Transverse colon (tissue), 4 donors: Measurements from ENCODE around the gene PTDSS2. TPM values are rescaled to one million over a fixed set of nuclear protein-coding genes. Genes with fewer than 3 reads are reported as not detected.

Experiments
- DNase-seq: peaks from one replicate; pipeline ENCODE4 v3.0.0-alpha.2; 2019
- H3K27ac ChIP-seq, 4 donors: fragments of 200-600 bp; sonication (generic); 2 replicates each; pipeline ENCODE4 v1.5.1; 2016 to 2018; ENCODE audit warnings: inconsistent platforms in 4 of 4
- H3K27me3 ChIP-seq: fragments of 200-600 bp; sonication (generic); 2 replicates; pipeline ENCODE4 v1.5.1; 2017; ENCODE audit warnings: inconsistent platforms
- H3K36me3 ChIP-seq, 4 donors: fragments of 200-600 bp; sonication (generic); 2 replicates each; pipeline ENCODE4 v1.5.1; 2017 to 2019; ENCODE audit warnings: inconsistent platforms in 4 of 4
- H3K4me1 ChIP-seq, 4 donors: fragments of 200-600 bp; sonication (generic); 2 replicates each; pipeline ENCODE4 v1.5.1; 2017 to 2020; ENCODE audit warnings: inconsistent platforms in 4 of 4
- H3K4me3 ChIP-seq, 4 donors: fragments of 200-600 bp; sonication (generic); 1 replicate in 1 of 4; 2 replicates in 3 of 4; pipeline versions ENCODE4 v1.5.1 to v1.6.1; 2017 to 2019; ENCODE audit warnings: inconsistent platforms in 4 of 4
- H3K9me3 ChIP-seq, 2 donors: fragments of 200-600 bp; sonication (generic); 2 replicates each; pipeline ENCODE4 v1.5.1; 2017 to 2019; ENCODE audit warnings: inconsistent platforms in 2 of 2
- EP300 ChIP-seq: sonication (generic); formaldehyde crosslinking; IDR thresholded peaks from one replicate; pipeline ENCODE4 v1.6.1; 2017; ENCODE audit warnings: antibody characterized with exemption, low read depth
- POLR2A ChIP-seq: fragments of 450-650 bp; IDR thresholded peaks from one replicate; pipeline ENCODE4 v1.6.1; 2016; ENCODE audit warnings: antibody characterized with exemption, mild to moderate bottlenecking, moderate library complexity
- POLR2AphosphoS5 ChIP-seq, 3 donors: sonication (generic); formaldehyde crosslinking; IDR thresholded peaks; one replicate each; pipeline ENCODE4 v1.6.1; 2016; ENCODE audit warnings: antibody characterized with exemption in 3 of 3
- WGBS, 2 donors: methylation state at CpG; one replicate each; pipeline ENCODE4 v1.1.5; 2018; ENCODE audit warnings: low coverage in 1 of 2; 5-methylcytosine and 5-hydroxymethylcytosine counted together
- in situ Hi-C, 4 donors: fragments of 200-750 bp; cut with MboI; loops; one replicate each; pipeline versions ENCODE4 v1.15.0 to v1.15.1; 2017; ENCODE audit warnings: low sequenced_read_pairs in 3 of 4, low pct_ligation_motif_present in 1 of 4, low pct_unique_long_range_greater_than_20kb in 1 of 4
- intact Hi-C: fragments of 100-400 bp; cut with DNase I; formaldehyde crosslinking; loops from one replicate; pipeline ENCODE4 v1.15.1; 2023; ENCODE audit warnings: low total_unique reads
- total RNA-seq, 4 donors: library from RNA; depleted of rRNA; stranded (reverse); fragments of >200 nt; gene quantifications; one replicate each; pipeline ENCODE4 v1.1.0, GENCODE V29; 2016
- TF ChIP-seq, protein P1 (sequence below), 5 experiments: fragments of 200-600 bp in 3 of 5; fragments of 450-650 bp in 2 of 5; sonication (generic) in 3 of 5; IDR thresholded peaks; 1 replicate in 2 of 5; 2 replicates in 3 of 5; pipeline ENCODE4 v1.5.1; 2016 to 2017; ENCODE audit warnings: antibody characterized with exemption in 5 of 5, inconsistent platforms in 3 of 5, mild to moderate bottlenecking in 2 of 5, moderate library complexity in 1 of 5

PTDSS2 gene
- total RNA-seq, 4 donors from 2014 or later, result 28.5 to 264 (median 76.0) TPM

- Histone ChIP-seq H3K27me3 (no peaks in the 10 kb centered on the region), H3K36me3 (no peaks in the 10 kb centered on the region), H3K9me3 (no peaks in the 10 kb centered on the region), H3K4me1 (peaks cover 10 to 14% (median 11%) of the 10 kb centered on the region in 4 donors), H3K4me3 (no peak overlapping the region), H3K27ac (no peak overlapping the region)
- intact Hi-C loops (no loop called here), in situ Hi-C loops (no loop called here)
- WGBS, 2 donors, result 79 to 100% methylated on average over 1 to 12 of the region's 18 CpGs
- TF ChIP-seq POLR2AphosphoS5 (IDR thresholded peaks at IDR 0.05) (no peak), POLR2A (no peak)
- no peak for DNase-seq
These were observed 79.8 kb downstream of the PTDSS2 start for GRCh38 chr11:529728-530411.

- no peak overlapping the region for H3K27ac ChIP-seq
- no peaks in the 10 kb centered on the region for H3K36me3 ChIP-seq
- TF ChIP-seq EP300 (no peak), POLR2AphosphoS5 (IDR thresholded peaks at IDR 0.05) (no peak), POLR2A (no peak)
- TF ChIP-seq, protein P1, sequence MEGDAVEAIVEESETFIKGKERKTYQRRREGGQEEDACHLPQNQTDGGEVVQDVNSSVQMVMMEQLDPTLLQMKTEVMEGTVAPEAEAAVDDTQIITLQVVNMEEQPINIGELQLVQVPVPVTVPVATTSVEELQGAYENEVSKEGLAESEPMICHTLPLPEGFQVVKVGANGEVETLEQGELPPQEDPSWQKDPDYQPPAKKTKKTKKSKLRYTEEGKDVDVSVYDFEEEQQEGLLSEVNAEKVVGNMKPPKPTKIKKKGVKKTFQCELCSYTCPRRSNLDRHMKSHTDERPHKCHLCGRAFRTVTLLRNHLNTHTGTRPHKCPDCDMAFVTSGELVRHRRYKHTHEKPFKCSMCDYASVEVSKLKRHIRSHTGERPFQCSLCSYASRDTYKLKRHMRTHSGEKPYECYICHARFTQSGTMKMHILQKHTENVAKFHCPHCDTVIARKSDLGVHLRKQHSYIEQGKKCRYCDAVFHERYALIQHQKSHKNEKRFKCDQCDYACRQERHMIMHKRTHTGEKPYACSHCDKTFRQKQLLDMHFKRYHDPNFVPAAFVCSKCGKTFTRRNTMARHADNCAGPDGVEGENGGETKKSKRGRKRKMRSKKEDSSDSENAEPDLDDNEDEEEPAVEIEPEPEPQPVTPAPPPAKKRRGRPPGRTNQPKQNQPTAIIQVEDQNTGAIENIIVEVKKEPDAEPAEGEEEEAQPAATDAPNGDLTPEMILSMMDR (IDR thresholded peaks at IDR 0.05), result no peak
- in situ Hi-C loops (no loop called here), intact Hi-C loops (no loop called here)
- H3K27me3 ChIP-seq, result no peaks in the 10 kb centered on the region
- DNase-seq, result no peak
- H3K4me1 ChIP-seq, result peaks cover 11 to 18% (median 15%) of the 10 kb centered on the region in 4 donors
- 87% methylated on average over 28 of the region's 28 CpGs; no CpG with 5 or more reads in 1 of the 2 donors for WGBS, 2 donors
- no peaks in the 10 kb centered on the region for H3K9me3 ChIP-seq
- no peak overlapping the region for H3K4me3 ChIP-seq
These were observed 81.1 kb downstream of the PTDSS2 start for GRCh38 chr11:530960-531831.

DNA sequence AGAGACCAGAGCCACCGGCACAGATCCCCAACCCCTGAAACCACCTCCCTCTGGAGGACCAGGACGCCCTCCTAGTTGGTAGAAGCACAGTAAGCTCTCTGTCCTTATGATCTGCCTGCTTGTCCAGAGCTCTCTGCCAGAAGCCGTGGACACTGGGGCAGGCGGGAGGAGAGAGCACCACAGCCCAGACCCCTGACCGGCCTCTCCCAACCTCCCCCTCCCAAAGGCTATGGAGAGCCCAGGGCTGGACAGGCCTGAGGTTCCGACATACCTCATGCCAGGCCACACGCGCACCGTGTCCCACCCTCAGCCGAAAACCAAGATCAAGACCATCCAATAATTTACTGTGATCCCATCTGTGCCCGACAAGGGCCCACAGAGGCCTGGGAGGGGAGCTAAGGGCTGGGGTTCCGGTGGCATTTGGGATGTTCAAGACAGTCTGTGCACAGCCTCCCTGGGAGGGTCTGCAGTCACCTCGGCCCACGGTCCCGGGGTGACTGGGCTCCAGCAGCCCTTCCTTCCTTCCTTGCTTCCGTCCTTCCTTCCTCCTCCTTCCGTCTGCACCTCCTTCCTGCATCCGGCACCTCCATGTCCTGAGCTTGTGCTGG lies 81.9 kb downstream of the PTDSS2 start:
- Histone ChIP-seq H3K27me3 (peaks cover 2% of the 10 kb centered on the region), H3K9me3 (no peaks in the 10 kb centered on the region), H3K4me1 (peaks cover 11 to 27% (median 24%) of the 10 kb centered on the region in 4 donors), H3K27ac (no peak overlapping the region), H3K36me3 (no peaks in the 10 kb centered on the region), H3K4me3 (no peak overlapping the region)
- TF ChIP-seq POLR2AphosphoS5 (IDR thresholded peaks at IDR 0.05) (no peak), EP300 (no peak)
- TF ChIP-seq, protein P1 (IDR thresholded peaks at IDR 0.05), result no peak
- 56 to 91% methylated on average over 6 to 18 of the region's 18 CpGs for WGBS, 2 donors
- DNase-seq, result no peak
- intact Hi-C loops (no loop called here), in situ Hi-C loops (no loop called here)

- Histone ChIP-seq H3K27me3 (peaks cover 2% of the 10 kb centered on the region), H3K27ac (no peak overlapping the region), H3K36me3 (no peaks in the 10 kb centered on the region), H3K4me3 (no peak overlapping the region), H3K4me1 (peaks cover 11 to 32% (median 29%) of the 10 kb centered on the region in 4 donors), H3K9me3 (no peaks in the 10 kb centered on the region)
- intact Hi-C loops, result no loop called here
- no peak for DNase-seq
- TF ChIP-seq, protein P1 (IDR thresholded peaks at IDR 0.05), result no peak
- TF ChIP-seq EP300 (no peak), POLR2A (no peak)
- 93% methylated on average over 19 of the region's 23 CpGs; no CpG with 5 or more reads in 1 of the 2 donors for WGBS, 2 donors
- in situ Hi-C loops, result no loop called here
These were observed 82.5 kb downstream of the PTDSS2 start for GRCh38 chr11:532527-532985.
